ENCODE data around the gene LRRC36. TPM values are rescaled to one million over a fixed set of nuclear protein-coding genes. Genes with fewer than 3 reads are reported as not detected.

LRRC36 gene
- total and polyA plus RNA-seq, 2 of the 8 experiments (the other 6 are each of a cell fraction or from before 2014, with no cell fraction given) = 0.15 TPM; not detected in 1

- H2BK120ac ChIP-seq (replicated peaks; ENCODE audit: low read depth, low read length) = no peak overlapping the region
- peaks cover 24 to 57% (median 46%) of the 10 kb centered on the region in 4 experiments for H3K27me3 ChIP-seq (replicated peaks in 1 of 4; ENCODE audit: control insufficient read depth in 3 of 4, extremely low read depth in 1 of 4, insufficient read depth in 3 of 4, low read length in 3 of 4)
- peaks cover 0 to 39% (median 24%) of the 10 kb centered on the region in 4 experiments; a peak in 6 of 7 replicates for H3K4me1 ChIP-seq (replicated peaks in 1 of 4; ENCODE audit: control insufficient read depth in 3 of 4, insufficient read depth in 4 of 4, low read length in 3 of 4)
- no peak overlapping the region; the same call in 1 of the 2 replicates for H2AFZ ChIP-seq (ENCODE audit: low read length)
- H2BK20ac ChIP-seq (ENCODE audit: low read length) = no peak overlapping the region
- no peaks in the 10 kb centered on the region for H3K9me3 ChIP-seq (ENCODE audit: insufficient read depth in 2 of 2, low read depth in 1 of 2, low read length in 1 of 2)
- H3K56ac ChIP-seq (replicated peaks; ENCODE audit: insufficient read length, low read depth, low read length) = no peak overlapping the region
- no peak overlapping the region for H4K5ac ChIP-seq (ENCODE audit: insufficient read length, low read depth, low read length)
- peak overlapping the region; percentile 29 for H4K8ac ChIP-seq (ENCODE audit: extremely low read depth, insufficient read depth, low read length)
- no peak overlapping the region; the same call in 1 of the 2 replicates for H2BK5ac ChIP-seq (ENCODE audit: low read depth, low read length)
- ChIA-PET CTCF (ENCODE audit: partially characterized antibody) (interaction anchor here (0.5 to 32.4 kb wide), 22 partner anchors 8 to 399 kb away, joined by 3 to 476 read pairs (median 5); partner anchors contain the start of genes KCTD19, LRRC36 and ZDHHC1), POLR2A (ENCODE audit: partially characterized antibody) (interaction anchor here (0.5 to 2.1 kb wide), 5 partner anchors 9 to 183 kb away, joined by 3 to 12 read pairs (median 5); no protein-coding TSS in a partner anchor)
- DNase-seq (ENCODE audit: low read depth in 1 of 2, low spot score in 2 of 2) = peak in 1 of 2 experiments; percentile 70
- no peak overlapping the region for H3K23ac ChIP-seq (ENCODE audit: insufficient read length)
- 0 out of 2 replicates have a peak overlapping the region, but pooled peaks have one; percentile 20 for H2BK12ac ChIP-seq (ENCODE audit: low read depth, low read length)
- no peak overlapping the region for H3K27ac ChIP-seq (ENCODE audit: low read depth, low read length)
- no peak overlapping the region for H3K4ac ChIP-seq (replicated peaks; ENCODE audit: insufficient read length, low read depth, low read length)
- 7% methylated on average over 79 of the region's 88 CpGs; no CpG with 5 or more reads in 1 of the 2 experiments for WGBS, 2 experiments (ENCODE audit: extremely low coverage in 1 of 2, insufficient coverage in 1 of 2, insufficient read length in 1 of 2, insufficient replicate concordance in 2 of 2, low coverage in 1 of 2, low lambda C conversion rate in 2 of 2, missing lambda C conversion rate in 1 of 2)
- H3K23me2 ChIP-seq (ENCODE audit: low read depth, low read length) = no peaks in the 10 kb centered on the region; the same call in 1 of the 2 replicates
- peak overlapping the region; percentile 56 to 86 for H3K4me2 ChIP-seq (ENCODE audit: insufficient read depth in 1 of 2, low read depth in 2 of 2, low read length in 2 of 2)
- no peak overlapping the region for H3K14ac ChIP-seq (ENCODE audit: insufficient read length)
- H3K79me2 ChIP-seq (ENCODE audit: control insufficient read depth in 1 of 2, insufficient read depth in 2 of 2, low read length in 2 of 2) = no peaks in the 10 kb centered on the region
- H4K20me1 ChIP-seq (replicated peaks in 1 of 2; ENCODE audit: control insufficient read depth in 1 of 2, insufficient read depth in 2 of 2, low read length in 2 of 2) = peaks cover 6 to 9% of the 10 kb centered on the region in 2 experiments
- H3K36me3 ChIP-seq (ENCODE audit: control insufficient read depth in 2 of 4, insufficient read depth in 4 of 4, low read length in 3 of 4) = no peaks in the 10 kb centered on the region
- H4K91ac ChIP-seq (replicated peaks; ENCODE audit: insufficient read length, low read length) = peak overlapping the region; percentile 51
- TF ChIP-seq KDM4A (IDR thresholded peaks at IDR 0.05; ENCODE audit: low read depth, low read length, severe bottlenecking) (peak; percentile 36), RNF2 (IDR thresholded peaks at IDR 0.05; ENCODE audit: borderline replicate concordance, low read depth, low read length, missing control alignments, poor library complexity, severe bottlenecking) (peak; percentile 66), MAX (IDR thresholded peaks at IDR 0.05) (peak; percentile 40; the same call in 1 of the 2 replicates), SUZ12 (IDR thresholded peaks at IDR 0.05; ENCODE audit: low read length) (peak; percentile 90), EZH2 (IDR thresholded peaks at IDR 0.05; ENCODE audit: low read depth, low read length, severe bottlenecking) (peak; percentile 88), GABPA (IDR thresholded peaks at IDR 0.05; ENCODE audit: borderline replicate concordance, insufficient read depth, low read length) (no peak)
- H2BK15ac ChIP-seq (ENCODE audit: low read length) = no peak overlapping the region
- no peaks in the 10 kb centered on the region for H3K79me1 ChIP-seq (ENCODE audit: low read depth, low read length)
- H3K9ac ChIP-seq (replicated peaks in 1 of 4; ENCODE audit: extremely low read depth in 1 of 4, low read depth in 3 of 4, low read length in 3 of 4) = peak overlapping the region in 2 of 4 experiments; percentile 8 to 9; a peak in 1 of 7 replicates
- H3K18ac ChIP-seq (ENCODE audit: extremely low read depth, low read length) = peak overlapping the region; percentile 32; the same call in 1 of the 2 replicates
- H3K4me3 ChIP-seq (ENCODE audit: extremely low read depth in 1 of 4, insufficient read depth in 2 of 4, low read depth in 3 of 4, low read length in 4 of 4) = peak overlapping the region; percentile 8 to 58 (median 39); a peak in 7 of 8 replicates
- FAIRE-seq = no peak
- no peak overlapping the region for H2AK5ac ChIP-seq (ENCODE audit: low read depth, low read length)
These were observed 67.8 kb downstream of the LRRC36 start for GRCh38 chr16:67394155-67395104.
